ENCODE results near the gene LETM1. TPM values are rescaled to one million over a fixed set of nuclear protein-coding genes. Genes with fewer than 3 reads are reported as not detected.

LETM1 gene
- total RNA-seq, 2 experiments from 2014 or later = 58.3 to 66.8 TPM

DNA sequence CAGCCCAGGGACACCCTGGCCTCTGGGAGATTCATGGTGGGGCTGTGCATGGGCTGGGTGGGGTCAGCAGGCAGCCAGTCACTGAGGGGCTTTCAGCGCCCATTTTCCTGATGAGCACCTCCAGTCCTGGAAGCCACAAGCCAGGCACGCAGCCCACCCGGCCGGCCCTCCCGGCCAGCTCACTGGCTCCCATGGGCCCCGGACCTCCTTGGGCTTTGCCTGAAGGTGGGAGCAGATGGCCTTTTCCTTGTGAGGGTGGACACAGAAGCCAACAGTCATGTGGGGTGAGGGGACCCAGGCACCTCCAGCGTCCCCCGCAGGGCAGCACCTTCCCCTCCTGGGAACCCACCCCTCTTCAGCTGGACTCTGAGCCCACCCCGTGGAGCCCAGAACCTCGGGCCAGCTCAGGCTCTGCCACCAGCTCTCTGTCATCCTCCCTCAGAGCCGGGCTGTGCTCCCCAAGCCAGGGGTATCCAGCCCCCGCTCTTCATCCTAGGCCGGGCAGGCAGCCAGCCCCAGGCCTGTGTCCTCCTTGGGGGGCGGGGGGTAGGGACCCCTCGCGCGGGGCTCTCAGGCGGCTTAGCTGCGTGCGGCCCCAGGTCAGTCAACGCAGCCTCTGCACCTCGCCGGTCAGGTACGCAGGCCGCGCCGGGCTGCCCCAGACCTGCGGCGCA is 63.7 kb downstream of the LETM1 start:
- intact Hi-C loops (cut with micrococcal nuclease; ENCODE audit: unreplicated experiment) = no loop called here
- no TSS peak for BruUV-seq (replicated peaks)

DNA sequence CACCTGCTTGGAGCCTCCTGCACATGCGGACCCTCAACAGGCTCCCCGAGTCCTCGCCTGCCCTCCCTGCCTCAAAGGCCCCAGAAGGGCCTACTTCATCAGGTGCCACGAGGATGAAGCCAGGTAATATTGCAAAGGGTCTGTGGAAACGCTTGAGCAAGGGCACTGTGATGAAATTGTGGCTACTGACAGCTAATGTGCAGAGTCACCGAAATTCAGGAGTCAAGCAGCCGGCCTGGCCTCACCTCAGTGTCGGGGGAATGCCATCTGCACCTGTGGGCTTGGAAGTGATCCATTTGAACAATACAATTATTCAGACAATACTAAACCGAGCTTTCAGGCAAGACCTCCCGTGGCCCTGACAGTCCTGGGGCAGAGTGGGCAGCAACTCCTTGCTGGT is 66.0 kb downstream of the LETM1 start:
- intact Hi-C loops (cut with micrococcal nuclease; ENCODE audit: unreplicated experiment) = no loop called here
- TF ChIP-seq, protein P1, sequence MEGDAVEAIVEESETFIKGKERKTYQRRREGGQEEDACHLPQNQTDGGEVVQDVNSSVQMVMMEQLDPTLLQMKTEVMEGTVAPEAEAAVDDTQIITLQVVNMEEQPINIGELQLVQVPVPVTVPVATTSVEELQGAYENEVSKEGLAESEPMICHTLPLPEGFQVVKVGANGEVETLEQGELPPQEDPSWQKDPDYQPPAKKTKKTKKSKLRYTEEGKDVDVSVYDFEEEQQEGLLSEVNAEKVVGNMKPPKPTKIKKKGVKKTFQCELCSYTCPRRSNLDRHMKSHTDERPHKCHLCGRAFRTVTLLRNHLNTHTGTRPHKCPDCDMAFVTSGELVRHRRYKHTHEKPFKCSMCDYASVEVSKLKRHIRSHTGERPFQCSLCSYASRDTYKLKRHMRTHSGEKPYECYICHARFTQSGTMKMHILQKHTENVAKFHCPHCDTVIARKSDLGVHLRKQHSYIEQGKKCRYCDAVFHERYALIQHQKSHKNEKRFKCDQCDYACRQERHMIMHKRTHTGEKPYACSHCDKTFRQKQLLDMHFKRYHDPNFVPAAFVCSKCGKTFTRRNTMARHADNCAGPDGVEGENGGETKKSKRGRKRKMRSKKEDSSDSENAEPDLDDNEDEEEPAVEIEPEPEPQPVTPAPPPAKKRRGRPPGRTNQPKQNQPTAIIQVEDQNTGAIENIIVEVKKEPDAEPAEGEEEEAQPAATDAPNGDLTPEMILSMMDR (conservative IDR thresholded peaks at IDR 0.05; ENCODE audit: low read length) = no peak
- TF ChIP-seq EZH2phosphoT487 (IDR thresholded peaks at IDR 0.05; ENCODE audit: borderline replicate concordance, low read depth, low read length) = no peak
- H3K27ac ChIP-seq (ENCODE audit: low read depth, low read length, poor library complexity, severe bottlenecking) = no peak overlapping the region
- no peak for DNase-seq (ENCODE audit: low spot score)
- ChIA-PET CTCF (ENCODE audit: unreplicated experiment) (no interaction called here), POLR2A (no interaction called here)
- H2AFZ ChIP-seq (ENCODE audit: low read length) = no peak overlapping the region
- H3K9me3 ChIP-seq (ENCODE audit: low read length) = no peaks in the 10 kb centered on the region
- H3K4me2 ChIP-seq (ENCODE audit: low read length) = no peak overlapping the region
- H3K79me2 ChIP-seq (ENCODE audit: insufficient read depth, low read depth, low read length) = no peaks in the 10 kb centered on the region
- no peaks in the 10 kb centered on the region for H4K20me1 ChIP-seq (ENCODE audit: insufficient read depth, low read length)
- H3K36me3 ChIP-seq (ENCODE audit: insufficient read depth, low read length) = no peaks in the 10 kb centered on the region
- no peaks in the 10 kb centered on the region for H3K9me2 ChIP-seq (ENCODE audit: insufficient read depth, low read length)
- BruUV-seq (replicated peaks) = no TSS peak
- no peaks in the 10 kb centered on the region for H3K4me1 ChIP-seq (ENCODE audit: insufficient read depth, low read length, poor library complexity, severe bottlenecking)
- no peak overlapping the region for H3K4me3 ChIP-seq (ENCODE audit: low read depth, low read length, poor library complexity, severe bottlenecking)

More for the DNA sequence above, 63.7 kb downstream of the LETM1 start:
- Histone ChIP-seq H3K4me1 (ENCODE audit: insufficient read depth, low read length, poor library complexity, severe bottlenecking) (no peaks in the 10 kb centered on the region), H3K9me2 (ENCODE audit: insufficient read depth, low read length) (no peaks in the 10 kb centered on the region), H3K27ac (ENCODE audit: low read depth, low read length, poor library complexity, severe bottlenecking) (no peak overlapping the region), H3K9me3 (ENCODE audit: low read length) (no peaks in the 10 kb centered on the region), H3K79me2 (ENCODE audit: insufficient read depth, low read depth, low read length) (no peaks in the 10 kb centered on the region), H2AFZ (ENCODE audit: low read length) (no peak overlapping the region), H3K36me3 (ENCODE audit: insufficient read depth, low read length) (no peaks in the 10 kb centered on the region), H4K20me1 (ENCODE audit: insufficient read depth, low read length) (no peaks in the 10 kb centered on the region), H3K4me3 (ENCODE audit: low read depth, low read length, poor library complexity, severe bottlenecking) (no peak overlapping the region), H3K4me2 (ENCODE audit: low read length) (no peak overlapping the region)
- POLR2A ChIA-PET = no interaction called here
- no peak for DNase-seq (ENCODE audit: low spot score)
- TF ChIP-seq, protein P1 (conservative IDR thresholded peaks at IDR 0.05; ENCODE audit: low read length) = no peak
- TF ChIP-seq EZH2phosphoT487 (IDR thresholded peaks at IDR 0.05; ENCODE audit: borderline replicate concordance, low read depth, low read length) = no peak
- CTCF ChIA-PET (ENCODE audit: unreplicated experiment) = no interaction called here

DNA sequence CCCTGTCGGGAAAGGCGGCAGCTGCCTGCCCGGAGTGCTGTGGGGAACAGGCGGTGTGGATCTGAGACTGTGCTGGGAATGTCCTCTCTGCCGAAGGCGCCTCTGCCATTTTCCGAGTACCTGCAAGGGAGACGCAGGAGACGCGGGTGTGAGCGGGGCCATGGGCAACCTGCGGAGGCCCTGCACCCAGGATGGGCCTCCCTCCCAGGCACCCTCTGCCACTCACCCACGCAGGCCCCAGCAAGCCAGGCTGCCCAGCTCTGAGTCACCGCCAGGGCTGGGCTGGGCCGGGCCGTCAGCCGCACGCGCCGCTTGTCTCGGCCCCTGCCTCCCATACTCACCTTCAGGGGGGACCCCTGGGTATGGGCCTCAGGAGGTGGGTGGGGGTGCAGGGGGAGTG is 66.4 kb downstream of the LETM1 start:
- ChIA-PET CTCF (ENCODE audit: unreplicated experiment) (no interaction called here), POLR2A (no interaction called here)
- H3K27ac ChIP-seq (ENCODE audit: low read depth, low read length, poor library complexity, severe bottlenecking) = no peak overlapping the region
- no peaks in the 10 kb centered on the region for H3K79me2 ChIP-seq (ENCODE audit: insufficient read depth, low read depth, low read length)
- H3K9me2 ChIP-seq (ENCODE audit: insufficient read depth, low read length) = no peaks in the 10 kb centered on the region
- no peak overlapping the region for H3K4me3 ChIP-seq (ENCODE audit: low read depth, low read length, poor library complexity, severe bottlenecking)
- BruUV-seq (replicated peaks) = no TSS peak
- no peak overlapping the region for H2AFZ ChIP-seq (ENCODE audit: low read length)
- no peaks in the 10 kb centered on the region for H3K4me1 ChIP-seq (ENCODE audit: insufficient read depth, low read length, poor library complexity, severe bottlenecking)
- intact Hi-C loops (cut with micrococcal nuclease; ENCODE audit: unreplicated experiment) = no loop called here
- no peaks in the 10 kb centered on the region for H4K20me1 ChIP-seq (ENCODE audit: insufficient read depth, low read length)
- DNase-seq (ENCODE audit: low spot score) = no peak
- no peaks in the 10 kb centered on the region for H3K9me3 ChIP-seq (ENCODE audit: low read length)
- no peak overlapping the region for H3K4me2 ChIP-seq (ENCODE audit: low read length)
- TF ChIP-seq, protein P1 (conservative IDR thresholded peaks at IDR 0.05; ENCODE audit: low read length) = no peak
- TF ChIP-seq EZH2phosphoT487 (IDR thresholded peaks at IDR 0.05; ENCODE audit: borderline replicate concordance, low read depth, low read length) = no peak
- no peaks in the 10 kb centered on the region for H3K36me3 ChIP-seq (ENCODE audit: insufficient read depth, low read length)

Measured in OCI-LY7 (cell line).